ENCODE results near the gene GPR119.
"Not testable (repeated sequence)": the region's sequence is repeated elsewhere in the genome, so short reads cannot be mapped to it uniquely, and the experiment has no call there.

Gene GPR119

DNA sequence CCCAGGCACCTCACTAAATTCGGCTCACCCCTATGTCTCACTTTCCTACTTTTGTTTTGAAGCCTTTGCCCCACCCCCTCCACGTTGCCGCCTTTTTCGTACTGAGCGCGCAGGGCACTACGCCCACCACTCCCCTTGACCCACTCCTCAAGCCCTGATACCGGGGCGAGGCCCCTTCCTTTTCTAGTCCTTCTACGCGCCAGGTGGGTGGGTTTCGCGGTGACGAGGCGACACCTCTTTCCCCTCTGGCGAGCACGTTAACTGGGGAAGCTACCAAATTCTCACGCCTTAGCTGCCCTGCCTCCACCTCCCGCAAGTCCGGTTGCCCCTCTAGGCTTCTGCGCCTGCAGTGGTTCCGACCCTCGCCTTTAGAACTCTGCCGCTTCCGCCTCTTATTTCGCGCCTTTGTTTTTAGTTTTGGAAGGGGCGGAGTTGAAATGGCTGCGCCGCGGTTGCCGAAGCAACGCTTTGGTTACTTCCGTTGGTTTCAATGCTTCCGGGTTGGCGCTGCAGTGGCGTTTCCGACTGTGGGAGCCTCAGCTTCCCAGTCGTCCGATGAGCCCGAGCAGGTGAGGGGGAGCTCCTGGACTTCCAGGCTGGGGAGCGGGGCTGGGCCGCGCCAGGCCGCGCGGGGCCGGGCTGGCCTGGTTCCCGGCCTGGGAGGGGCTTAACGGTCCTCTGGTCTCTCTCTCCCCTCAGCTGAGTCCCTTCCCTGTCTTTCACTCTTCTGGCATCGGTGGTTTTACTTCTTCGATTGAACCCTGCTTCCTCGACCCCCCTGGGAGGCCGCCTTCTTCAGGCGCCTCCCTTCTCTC, 45.9 kb downstream of the GPR119 start, which contains the start of gene SLC25A14:
Gene SLC25A14, plus strand, starts transcription at position 512 of the 815 bp plus-strand sequence. CDS start 360 bp downstream, outside the sequence.
- peak within 1 kb of the TSS; percentile 50 for H3K4me3 ChIP-seq (ENCODE audit: insufficient read length, low read depth)
- H3K4me1 ChIP-seq (ENCODE audit: insufficient read depth, insufficient read length) = no peaks in the 10 kb centered on the region
- peak; percentile 36 for DNase-seq (ENCODE audit: low read depth, low spot score)
- no peaks in the 10 kb centered on the region for H3K9me3 ChIP-seq (ENCODE audit: insufficient read depth, low read length)
- no peaks in the 10 kb centered on the region for H3K27me3 ChIP-seq (ENCODE audit: insufficient read depth, insufficient read length)
- no peak for TF ChIP-seq SUZ12 (IDR thresholded peaks at IDR 0.05; ENCODE audit: extremely low read depth, insufficient read depth, insufficient read length)
- TF ChIP-seq ZNF274 (IDR thresholded peaks at IDR 0.05; ENCODE audit: low read depth, low read length) = no peak
- TF ChIP-seq YY1 (IDR thresholded peaks at IDR 0.05; ENCODE audit: insufficient read depth, insufficient read length) = no peak
- H3K36me3 ChIP-seq (ENCODE audit: insufficient read depth, insufficient read length, low read length) = no peaks in the 10 kb centered on the region
- no peak within 1 kb of the TSS for H3K9ac ChIP-seq (ENCODE audit: insufficient read length, low read depth)

DNA sequence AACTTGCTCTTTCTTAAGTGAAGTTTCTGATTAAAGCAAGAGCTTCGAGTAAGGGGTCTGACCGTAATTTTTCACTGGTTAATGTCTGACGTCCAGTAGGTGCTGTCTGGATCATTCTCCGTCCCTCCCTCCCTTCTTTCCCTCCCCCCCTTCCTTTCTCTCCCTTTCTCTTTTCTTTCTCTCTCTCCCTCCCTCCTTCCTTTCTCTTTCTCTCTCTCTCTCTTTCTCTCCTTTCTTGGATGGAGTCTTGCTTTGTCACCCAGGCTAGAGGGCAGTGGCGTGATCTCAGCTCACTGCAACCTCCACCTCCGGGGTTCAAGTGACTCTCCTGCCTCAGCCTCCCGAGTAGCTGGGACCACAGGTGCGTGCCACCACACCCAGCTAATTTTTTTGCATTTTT, 46.6 kb downstream of the GPR119 start:
- not testable (repeated sequence) for H3K9me3 ChIP-seq (ENCODE audit: insufficient read depth, low read length); H3K4me3 ChIP-seq (ENCODE audit: insufficient read length, low read depth); H3K4me1 ChIP-seq (ENCODE audit: insufficient read depth, insufficient read length); H3K9ac ChIP-seq (ENCODE audit: insufficient read length, low read depth); H3K27me3 ChIP-seq (ENCODE audit: insufficient read depth, insufficient read length); DNase-seq (ENCODE audit: low read depth, low spot score); H3K36me3 ChIP-seq (ENCODE audit: insufficient read depth, insufficient read length, low read length)

DNA sequence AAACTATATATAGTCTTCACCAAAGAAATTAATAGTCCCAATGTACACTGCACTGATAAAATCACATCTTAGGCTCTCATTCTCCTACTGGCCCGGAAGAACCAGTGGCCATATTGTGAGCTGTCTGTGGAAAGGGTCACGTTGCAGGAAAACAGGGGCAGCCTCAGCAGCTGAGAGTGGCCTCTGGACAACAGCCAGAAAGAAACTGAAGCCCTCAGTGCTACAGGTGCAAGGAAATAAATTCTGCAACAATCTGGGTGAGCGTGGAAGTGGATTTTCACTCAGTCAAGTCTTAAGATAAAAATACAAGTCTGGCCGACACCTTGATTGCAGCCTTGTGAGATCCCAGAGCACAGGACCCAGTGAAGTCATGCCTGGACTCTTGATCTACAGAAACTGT, 48.9 kb downstream of the GPR119 start:
- Histone ChIP-seq H3K9ac (ENCODE audit: insufficient read length, low read depth) (no peak overlapping the region), H3K27me3 (ENCODE audit: insufficient read depth, insufficient read length) (no peaks in the 10 kb centered on the region), H3K9me3 (ENCODE audit: insufficient read depth, low read length) (no peaks in the 10 kb centered on the region), H3K4me3 (ENCODE audit: insufficient read length, low read depth) (no peak overlapping the region), H3K4me1 (ENCODE audit: insufficient read depth, insufficient read length) (no peaks in the 10 kb centered on the region), H3K36me3 (ENCODE audit: insufficient read depth, insufficient read length, low read length) (no peaks in the 10 kb centered on the region)
- no peak for DNase-seq (ENCODE audit: low read depth, low spot score)
- no peak for TF ChIP-seq YY1 (IDR thresholded peaks at IDR 0.05; ENCODE audit: insufficient read depth, insufficient read length)
- TF ChIP-seq SUZ12 (IDR thresholded peaks at IDR 0.05; ENCODE audit: extremely low read depth, insufficient read depth, insufficient read length) = no peak
- no peak for TF ChIP-seq ZNF274 (IDR thresholded peaks at IDR 0.05; ENCODE audit: low read depth, low read length)
